M059J (cell line): ENCODE measurements around the gene POLK. TPM values are rescaled to one million over a fixed set of nuclear protein-coding genes. Genes with fewer than 3 reads are reported as not detected.
"Not testable (repeated sequence)": the region's sequence is repeated elsewhere in the genome, so short reads cannot be mapped to it uniquely, and the experiment has no call there.

Experiments
- DNase-seq: peaks from one replicate; pipeline ENCODE4 v3.0.0-alpha.2; 2012; ENCODE audit warnings: low read depth
- total RNA-seq: library from RNA; depleted of rRNA; stranded (reverse); fragments of >200 nt; shearing (Covaris generic); gene quantifications from 2 replicates; pipeline ENCODE4 v1.2.3, GENCODE V29; 2014; rRNA removed

The POLK gene
- total RNA-seq, result 24.2 and 28.9 TPM in 2 replicates

GRCh38 chr5:75511435-75512382 is at the start of gene POLK, which contains the start of gene CERT1:
TSS of gene POLK (plus strand) at chr5:75511891.
TSS of gene CERT1 (minus strand) at chr5:75511629. CDS start at chr5:75511207, 422 bp downstream.
- peak; percentile 98 for DNase-seq

DNA sequence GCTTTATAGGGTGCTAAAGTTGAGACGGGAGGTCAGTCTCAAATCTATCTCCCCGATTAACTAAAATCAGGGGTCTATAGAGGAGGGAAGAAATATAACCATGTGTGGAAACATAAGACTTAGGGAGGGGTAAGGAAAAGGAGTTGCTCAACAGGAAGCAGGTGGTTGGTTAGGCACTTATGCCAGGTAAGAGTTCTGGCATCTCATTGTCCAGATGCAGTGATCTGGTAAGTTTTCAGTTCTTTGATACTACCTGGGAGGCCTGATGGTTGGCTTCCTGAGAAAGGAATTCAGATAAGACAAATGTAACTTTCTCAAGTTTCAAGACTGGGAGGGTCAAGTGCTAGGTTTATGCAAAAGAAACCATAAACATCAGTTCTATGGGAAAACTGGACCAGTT is 48.0 kb upstream of the POLK start:
- no peak for DNase-seq

GRCh38 chr5:75465480-75465879 is 46.2 kb upstream of the POLK start:
- no peak for DNase-seq

DNA sequence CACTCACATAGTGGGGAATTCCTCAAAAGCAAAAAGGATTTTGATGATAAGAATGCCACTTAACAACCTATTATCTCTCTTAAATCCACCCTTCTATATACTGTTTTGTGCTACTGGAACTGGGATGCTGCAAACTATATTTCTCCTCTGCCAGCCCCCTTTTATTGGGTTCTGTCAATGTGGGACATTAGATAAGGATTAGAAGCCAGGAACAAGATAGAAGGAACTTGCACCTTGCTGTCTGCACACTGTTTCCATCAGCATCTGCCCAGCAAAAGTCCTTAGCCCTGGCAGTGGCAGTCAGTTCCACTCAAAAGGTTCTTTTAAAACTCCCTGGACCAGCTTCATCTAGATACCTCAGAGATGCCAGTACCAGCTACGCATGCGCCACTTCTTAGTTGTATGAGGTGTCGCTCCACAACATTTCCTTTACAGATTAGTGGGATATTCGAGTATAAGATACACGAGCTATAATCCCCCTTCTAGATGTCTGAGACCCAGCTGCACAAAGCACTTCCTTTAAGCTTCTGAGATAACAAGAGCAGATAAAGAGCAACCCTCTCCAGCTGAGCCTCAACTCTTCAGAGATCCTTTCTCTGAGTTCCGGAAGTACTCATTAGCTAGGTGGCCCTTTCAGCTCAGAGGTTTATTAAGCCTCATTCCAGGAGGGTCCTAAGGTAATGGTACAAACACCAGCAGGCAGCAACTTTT is 45.5 kb upstream of the POLK start:
- no peak for DNase-seq

DNA sequence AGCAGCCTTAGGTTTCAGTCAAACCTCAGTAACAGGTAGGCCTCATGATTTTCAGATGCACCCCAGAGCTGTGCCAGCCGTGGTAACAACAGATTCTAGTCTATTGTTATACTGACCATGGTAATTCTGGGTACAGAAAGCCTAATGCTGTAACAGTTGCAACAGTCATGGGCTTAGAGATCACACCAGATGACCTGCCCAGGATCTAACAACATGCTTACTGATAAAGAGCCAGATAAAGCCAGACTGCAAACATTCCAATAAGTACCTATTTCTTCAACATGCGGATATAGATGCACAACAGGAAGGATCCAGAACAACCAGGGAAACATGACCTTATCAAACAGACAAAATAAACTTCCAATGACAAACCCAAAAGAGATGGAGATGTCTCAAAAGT is 43.1 kb upstream of the POLK start:
- no peak for DNase-seq

DNA sequence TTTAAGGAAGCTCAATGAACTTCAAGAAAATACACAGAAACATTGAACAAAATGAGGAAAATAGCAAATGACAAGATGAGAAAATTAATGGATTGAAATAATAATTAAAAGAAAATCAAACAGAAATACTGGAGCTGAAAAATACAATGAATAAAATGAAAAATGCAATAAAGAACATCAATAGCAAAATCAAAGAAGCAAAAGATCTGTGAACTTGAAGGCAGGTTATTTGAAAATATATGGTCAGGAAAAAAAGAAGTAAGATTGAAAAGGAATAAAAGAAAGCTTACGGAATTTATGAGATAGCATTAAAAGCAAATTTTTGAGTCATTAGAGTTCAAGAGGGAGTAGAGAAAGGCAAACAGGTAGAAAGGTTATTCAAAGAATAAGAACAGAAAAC is 42.7 kb upstream of the POLK start:
- DNase-seq, result no peak

DNA sequence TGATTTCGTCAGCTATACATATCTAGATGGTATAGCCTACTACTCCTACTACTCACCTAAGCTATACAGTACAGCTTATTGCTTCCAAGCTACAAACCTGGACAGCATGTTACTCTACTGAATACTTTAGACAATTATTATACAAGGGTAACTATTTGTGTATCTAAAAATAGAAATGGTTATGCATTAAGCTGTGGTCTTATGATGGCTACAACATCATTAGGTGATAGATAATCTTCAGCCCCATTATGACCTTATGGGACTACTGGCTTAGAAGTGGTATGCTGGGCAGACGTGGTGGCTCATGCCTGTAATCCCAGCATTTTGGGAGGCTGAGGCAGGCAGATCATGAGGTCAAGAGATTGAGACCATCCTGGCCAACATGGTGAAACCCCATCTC is 40.5 kb upstream of the POLK start:
- no peak for DNase-seq

- no peak for DNase-seq
These were observed 38.7 kb upstream of the POLK start for GRCh38 chr5:75472973-75473372.

- no peak for DNase-seq
These were observed 38.2 kb upstream of the POLK start for GRCh38 chr5:75473463-75473862.

DNA sequence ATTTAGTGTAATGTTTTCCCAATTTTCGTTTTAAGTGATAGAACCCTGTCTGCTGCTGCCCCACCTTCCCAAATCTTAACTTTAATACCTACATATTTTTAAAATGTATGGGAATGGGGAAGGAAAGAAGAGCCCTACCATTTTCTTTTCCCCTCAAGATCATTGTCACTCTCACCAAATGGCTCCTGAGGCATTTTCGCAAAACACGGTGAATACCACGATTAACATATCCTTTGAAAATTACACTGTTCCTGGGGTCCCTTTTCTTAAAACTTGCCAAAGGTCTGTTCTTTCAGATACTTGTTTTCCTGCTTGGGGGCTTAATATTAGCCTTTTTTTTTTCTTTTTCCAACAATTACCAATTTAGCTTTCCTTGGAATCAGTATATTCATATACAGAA is 36.3 kb upstream of the POLK start:
- DNase-seq, result no peak

- no peak for DNase-seq
These were observed 30.7 kb upstream of the POLK start for GRCh38 chr5:75481024-75481423.

DNA sequence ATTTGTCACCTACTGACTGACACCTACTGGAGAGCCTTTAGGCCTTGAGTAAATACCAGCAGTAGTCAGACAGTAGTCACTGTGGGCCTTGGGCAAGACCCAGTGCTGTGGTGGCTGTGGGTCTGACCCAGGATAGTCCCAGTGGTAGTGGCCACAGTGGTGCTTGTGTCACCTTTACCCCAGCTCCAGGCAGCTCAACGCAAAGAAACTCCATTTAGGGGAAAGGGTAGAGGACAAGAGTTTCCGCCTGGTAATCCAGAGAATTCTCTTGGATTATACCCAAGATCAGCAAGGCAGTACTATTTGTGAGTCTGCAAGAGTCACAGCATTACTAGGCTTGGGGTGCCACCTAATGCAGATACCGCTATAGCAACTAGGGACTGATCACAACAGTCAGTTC is 29.2 kb upstream of the POLK start:
- DNase-seq, result no peak

- no peak for DNase-seq
These were observed 27.1 kb upstream of the POLK start for GRCh38 chr5:75484605-75485004.

DNA sequence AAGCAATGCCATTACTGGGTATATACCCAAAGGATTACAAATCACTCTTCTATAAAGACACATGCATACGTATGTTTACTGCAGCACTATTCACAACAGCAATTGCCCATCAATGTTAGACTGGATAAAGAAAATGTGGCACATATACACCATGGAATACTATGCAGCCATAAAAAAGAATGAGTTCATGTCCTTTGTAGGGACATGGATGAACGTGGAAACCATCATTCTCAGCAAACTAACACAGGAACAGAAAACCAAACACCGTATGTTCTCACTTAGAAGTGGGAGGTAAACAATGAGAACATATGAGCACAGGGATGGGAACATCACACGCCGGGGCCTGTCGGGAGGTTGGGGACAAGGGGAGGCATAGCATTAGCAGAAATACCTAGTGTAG is 21.8 kb upstream of the POLK start:
- not testable (repeated sequence) for DNase-seq

- no peak for DNase-seq
These were observed 20.1 kb upstream of the POLK start for GRCh38 chr5:75491621-75492020.

DNA sequence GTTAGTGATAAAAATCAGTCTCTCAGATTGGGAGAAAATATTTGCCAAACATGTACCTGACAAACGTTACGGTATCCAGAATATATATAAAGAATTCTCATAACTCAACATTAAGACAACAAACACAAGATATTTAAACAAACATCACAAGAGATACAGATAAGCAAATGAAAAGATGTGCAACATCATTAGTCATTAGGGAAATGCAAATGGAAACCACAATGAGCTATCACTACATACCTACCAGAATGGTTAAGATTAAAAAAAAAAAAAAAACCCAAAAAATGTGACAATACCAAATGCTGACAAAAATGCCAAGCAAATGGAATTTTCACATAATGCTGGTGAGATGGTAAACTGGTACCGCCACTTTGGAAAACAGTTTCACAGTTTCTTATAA is 15.7 kb upstream of the POLK start:
- DNase-seq, result no peak

DNA sequence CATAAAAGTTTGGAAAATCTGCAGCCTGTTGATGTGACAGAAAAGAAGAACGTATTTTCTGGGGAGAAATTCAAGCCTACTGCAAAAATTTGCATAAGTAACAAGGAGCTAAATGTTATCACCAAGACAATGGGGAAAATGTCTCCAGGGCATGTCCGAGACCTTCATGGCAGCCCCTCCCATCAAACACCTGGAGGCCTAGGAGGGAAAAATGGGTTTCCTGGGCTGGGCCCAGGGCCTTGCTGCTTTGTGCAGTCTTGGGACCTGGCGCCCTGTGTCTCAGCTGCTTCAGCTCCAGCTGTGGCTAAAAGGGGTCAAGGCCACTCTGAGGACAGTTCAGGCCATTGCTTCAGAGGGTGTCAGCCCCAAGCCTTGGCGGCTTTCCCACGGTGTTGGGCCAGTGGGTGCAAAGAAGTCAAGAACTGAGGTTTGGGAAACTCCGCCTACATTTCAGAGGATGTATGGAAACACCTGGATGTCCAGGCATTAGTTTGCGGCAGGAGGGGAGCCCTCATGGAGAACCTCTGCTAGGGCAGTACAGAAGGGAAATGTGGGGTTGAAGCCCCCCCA is 13.4 kb upstream of the POLK start:
- no peak for DNase-seq

GRCh38 chr5:75498875-75499274 is 12.8 kb upstream of the POLK start:
- not testable (repeated sequence) for DNase-seq

- DNase-seq, result not testable (repeated sequence)
These were observed 6.6 kb upstream of the POLK start for GRCh38 chr5:75505112-75505511.

GRCh38 chr5:75507841-75508240 is 3.9 kb upstream of the POLK start:
- DNase-seq, result no peak

GRCh38 chr5:75509546-75509945 is 2.1 kb upstream of the POLK start:
- DNase-seq, result no peak

- peak; percentile 43 for DNase-seq
These were observed 1.7 kb upstream of the POLK start for GRCh38 chr5:75509956-75510355.

- DNase-seq, result peak; percentile 57
These were observed 1.3 kb upstream of the POLK start for GRCh38 chr5:75510417-75510835.
